ENCODE results near the gene CTBP2. TPM values are rescaled to one million over a fixed set of nuclear protein-coding genes. Genes with fewer than 3 reads are reported as not detected.

CTBP2 gene
- total and polyA plus RNA-seq, 8 donors = 71.2 to 90.0 (median 84.1) TPM

DNA sequence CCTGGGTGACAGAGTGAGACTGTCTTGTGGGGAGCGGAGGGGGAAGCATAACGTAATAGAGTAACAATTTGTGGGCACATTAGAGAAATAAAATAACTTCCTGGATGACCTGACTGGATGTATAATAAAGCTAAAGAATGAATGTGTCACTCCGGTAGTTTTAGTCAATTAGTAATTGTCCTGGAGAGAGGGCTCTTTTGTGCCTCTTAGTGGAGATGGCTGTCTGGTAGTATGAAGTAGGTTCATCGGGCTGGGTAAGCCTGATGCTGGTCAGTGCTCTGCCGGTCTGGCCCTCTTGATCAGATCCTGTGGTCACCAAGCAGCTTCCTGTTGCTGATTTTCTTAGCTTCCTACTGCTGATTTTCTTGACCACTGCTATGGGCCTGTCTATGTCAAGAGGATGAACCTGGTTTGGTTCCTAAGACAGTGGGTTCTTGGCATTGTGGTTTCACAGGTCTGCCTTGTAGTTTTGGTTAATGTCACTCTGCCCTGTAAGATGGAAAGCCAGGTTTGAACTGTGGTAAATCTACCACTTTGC, 184.3 kb downstream of the CTBP2 start:
- H3K4me3 ChIP-seq = no peak overlapping the region
- no peak for DNase-seq
- peaks cover 0 to 21% of the 10 kb centered on the region in 2 donors for H3K36me3 ChIP-seq
- intact Hi-C loops (cut with DNase I) = no loop called here
- H3K27ac ChIP-seq = peak overlapping the region in 1 of 2 donors; percentile 10
- no peak for TF ChIP-seq CTCF (IDR thresholded peaks at IDR 0.05)
- no peaks in the 10 kb centered on the region for H3K9me3 ChIP-seq
- peaks cover 0 to 6% of the 10 kb centered on the region in 2 donors for H3K4me1 ChIP-seq
- no peaks in the 10 kb centered on the region for H3K27me3 ChIP-seq
- peak; percentile 14 for ATAC-seq

DNA sequence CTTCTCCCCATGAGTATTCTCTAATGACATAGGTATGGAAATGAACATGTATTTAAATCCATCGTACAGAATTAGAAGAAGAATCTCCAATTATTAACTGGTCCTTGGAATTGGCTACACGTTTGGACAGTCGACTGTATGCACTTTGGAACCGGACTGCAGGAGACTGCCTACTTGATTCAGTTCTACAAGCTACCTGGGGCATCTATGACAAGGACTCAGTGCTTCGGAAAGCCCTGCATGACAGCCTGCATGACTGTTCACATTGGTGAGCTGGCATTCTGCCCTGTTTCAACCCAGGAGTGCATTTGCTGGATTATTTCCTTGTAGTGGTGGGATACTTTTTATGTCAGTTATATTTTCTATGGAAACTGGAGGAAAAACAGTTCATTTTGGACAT, 186.2 kb downstream of the CTBP2 start:
- DNase-seq (no peak), ATAC-seq (no peak)
- H3K27me3 ChIP-seq = no peaks in the 10 kb centered on the region
- H3K4me1 ChIP-seq = peaks cover 0 to 10% of the 10 kb centered on the region in 2 donors
- H3K4me3 ChIP-seq = no peak overlapping the region
- no peak overlapping the region for H3K27ac ChIP-seq
- H3K36me3 ChIP-seq = peaks cover 0 to 23% of the 10 kb centered on the region in 2 donors
- H3K9me3 ChIP-seq = no peaks in the 10 kb centered on the region
- no peak for TF ChIP-seq CTCF (IDR thresholded peaks at IDR 0.05)
- intact Hi-C loops (cut with DNase I) = no loop called here

DNA sequence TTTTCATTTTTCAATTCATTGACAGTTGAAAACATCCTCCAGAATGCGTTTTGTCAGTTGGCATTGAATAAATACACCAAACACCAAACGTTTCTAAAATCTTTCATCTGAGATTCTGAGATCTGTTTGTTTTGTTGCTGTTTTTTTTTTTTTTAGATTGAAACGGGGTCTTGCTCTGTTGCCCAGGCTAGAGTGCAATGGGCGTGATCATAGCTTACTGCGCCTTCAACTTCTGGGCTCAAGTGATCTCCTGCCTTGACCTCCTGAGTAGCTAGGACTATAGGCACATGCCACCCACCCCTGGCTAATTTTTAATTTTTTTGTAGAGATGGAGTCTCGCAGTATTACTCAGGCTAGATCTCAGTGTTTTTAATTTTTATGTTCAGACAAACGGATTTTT, 187.7 kb downstream of the CTBP2 start:
- H3K4me3 ChIP-seq = no peak overlapping the region

DNA sequence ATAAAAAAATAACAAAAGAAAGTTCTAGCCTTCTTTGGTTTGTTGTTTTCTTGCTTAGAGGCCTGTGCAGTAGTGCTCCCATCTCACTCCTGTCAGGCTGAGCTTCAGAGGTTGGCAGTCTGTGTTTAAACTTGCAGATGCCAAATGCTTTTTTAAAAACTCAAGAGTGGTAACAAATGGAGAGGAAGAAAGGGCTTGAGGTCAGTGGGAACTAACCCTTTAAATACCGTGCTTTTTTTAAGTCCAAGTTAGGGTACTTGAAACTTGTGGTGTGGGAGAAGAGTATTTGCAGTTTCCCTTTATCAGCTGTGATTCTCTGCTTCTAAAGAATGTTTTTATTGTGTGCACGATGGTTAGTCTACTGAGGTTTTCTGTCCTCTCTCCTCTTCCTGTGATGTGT, 189.1 kb downstream of the CTBP2 start:
- Histone ChIP-seq H3K36me3 (peaks cover 0 to 45% of the 10 kb centered on the region in 2 donors), H3K4me3 (no peak overlapping the region), H3K4me1 (peaks cover 0 to 10% of the 10 kb centered on the region in 2 donors), H3K27ac (no peak overlapping the region), H3K27me3 (no peaks in the 10 kb centered on the region), H3K9me3 (no peaks in the 10 kb centered on the region)
- DNase-seq = no peak
- no peak for TF ChIP-seq CTCF (IDR thresholded peaks at IDR 0.05)
- peak; percentile 44 for ATAC-seq
- intact Hi-C loops (cut with DNase I) = no loop called here

More for the DNA sequence above, 187.7 kb downstream of the CTBP2 start:
- DNase-seq = no peak
- H3K36me3 ChIP-seq = peaks cover 0 to 32% of the 10 kb centered on the region in 2 donors
- H3K9me3 ChIP-seq = no peaks in the 10 kb centered on the region
- no peak for ATAC-seq
- TF ChIP-seq CTCF (IDR thresholded peaks at IDR 0.05) = no peak
- no peak overlapping the region for H3K27ac ChIP-seq
- intact Hi-C loops (cut with DNase I) = no loop called here
- peaks cover 0 to 10% of the 10 kb centered on the region in 2 donors for H3K4me1 ChIP-seq
- H3K27me3 ChIP-seq = no peaks in the 10 kb centered on the region

GRCh38 chr10:124967255-124967654, 193.1 kb downstream of the CTBP2 start:
- H3K4me1 ChIP-seq = peaks cover 5 to 10% of the 10 kb centered on the region in 2 donors
- intact Hi-C loops (cut with DNase I) = no loop called here
- H3K27ac ChIP-seq = no peak overlapping the region
- TF ChIP-seq CTCF (IDR thresholded peaks at IDR 0.05) = no peak
- ATAC-seq (no peak), DNase-seq (no peak)
- no peaks in the 10 kb centered on the region for H3K27me3 ChIP-seq
- no peaks in the 10 kb centered on the region for H3K9me3 ChIP-seq
- peaks cover 0 to 30% of the 10 kb centered on the region in 2 donors for H3K36me3 ChIP-seq
- H3K4me3 ChIP-seq = no peak overlapping the region

All from left lung (tissue), 10 donors.